Right lobe of liver (tissue), 6 donors: ENCODE measurements around the gene LMTK2. TPM values are rescaled to one million over a fixed set of nuclear protein-coding genes. Genes with fewer than 3 reads are reported as not detected.
A peak's percentile ranks its signal among the peaks of the same experiment; 100 is the strongest.

Experiments
- ATAC-seq, 4 donors: fragments of 200-7000 bp; cut with Tn5 transposase; one replicate each; pipeline ENCODE4 v1.9.1; 2020; ENCODE audit warnings: mild to moderate bottlenecking in 4 of 4, moderate library complexity in 4 of 4
- DNase-seq, 3 donors: peaks; one replicate each; pipeline ENCODE4 v3.0.0-alpha.2; 2020
- H3K27ac ChIP-seq, 3 donors: fragments of 200-600 bp; one replicate each; pipeline ENCODE4 v1.8.0; 2022
- H3K27me3 ChIP-seq, 2 donors: fragments of 200-600 bp; one replicate each; pipeline ENCODE4 v1.8.0; 2022
- H3K36me3 ChIP-seq, 4 donors: fragments of 200-600 bp; sonication (generic) in 1 of 4; one replicate each; pipeline versions ENCODE4 v1.5.1 to v1.8.0; 2017 to 2022; ENCODE audit warnings: control low read depth in 1 of 4
- H3K4me1 ChIP-seq, 4 donors: fragments of 200-600 bp; sonication (generic) in 1 of 4; one replicate each; pipeline versions ENCODE4 v1.5.1 to v1.8.0; 2017 to 2022; ENCODE audit warnings: control low read depth in 1 of 4
- H3K4me3 ChIP-seq, 3 donors: fragments of 200-600 bp; one replicate each; pipeline ENCODE4 v1.8.0; 2022
- H3K9me3 ChIP-seq, 4 donors: fragments of 200-600 bp; sonication (generic) in 1 of 4; one replicate each; pipeline versions ENCODE4 v1.5.1 to v1.8.0; 2017 to 2022; ENCODE audit warnings: control low read depth in 1 of 4
- POLR2A ChIP-seq: fragments of 450-650 bp; IDR thresholded peaks from one replicate; pipeline ENCODE4 v1.6.1; 2017; ENCODE audit warnings: antibody characterized with exemption, mild to moderate bottlenecking
- WGBS: methylation state at CpG from one replicate; pipeline ENCODE4 v1.1.6; 2018; ENCODE audit warnings: low coverage, low lambda C conversion rate; ENCODE audit not compliant: insufficient coverage; ENCODE audit errors: missing lambda C conversion rate; 5-methylcytosine and 5-hydroxymethylcytosine counted together
- intact Hi-C, 2 donors: fragments of 100-400 bp; cut with DNase I; formaldehyde crosslinking; loops; one replicate each; pipeline versions ENCODE4 v1.11.2 to v1.14.1; 2022
- total RNA-seq, 6 experiments: library from RNA; depleted of rRNA in 2 of 6; stranded (reverse); fragments of >200 nt in 2 of 6; fragmentation: NEBNext Ultra II Directional in 3 of 6; extraction: Animal tissue kit (Norgen Biotek cat#: 25700) in 3 of 6; gene quantifications; one replicate each; pipeline versions ENCODE4 v1.1.0 to v1.2.4, GENCODE V29; 2016 to 2023
- TF ChIP-seq, protein P1 (sequence below), 4 donors: fragments of 200-600 bp in 3 of 4; fragments of 450-650 bp in 1 of 4; IDR thresholded peaks; one replicate each; pipeline versions ENCODE4 v1.5.1 to v1.8.0; 2016 to 2022; ENCODE audit warnings: antibody characterized with exemption in 4 of 4, mild to moderate bottlenecking in 2 of 4
- donor health status: DM: no; HTN: yes; CAD: no.
- donor health status: DM: no; HTN: no; CAD: no.
- donor health status: DM: no; HTN: no; CAD: no.
- donor health status: DM: no; HTN: yes; CAD: no.
- donor health status: DM: no; HTN: yes; CAD: no.

The LMTK2 gene
- total RNA-seq, 6 experiments from 2014 or later = 9.4 to 16.7 (median 13.9) TPM

DNA sequence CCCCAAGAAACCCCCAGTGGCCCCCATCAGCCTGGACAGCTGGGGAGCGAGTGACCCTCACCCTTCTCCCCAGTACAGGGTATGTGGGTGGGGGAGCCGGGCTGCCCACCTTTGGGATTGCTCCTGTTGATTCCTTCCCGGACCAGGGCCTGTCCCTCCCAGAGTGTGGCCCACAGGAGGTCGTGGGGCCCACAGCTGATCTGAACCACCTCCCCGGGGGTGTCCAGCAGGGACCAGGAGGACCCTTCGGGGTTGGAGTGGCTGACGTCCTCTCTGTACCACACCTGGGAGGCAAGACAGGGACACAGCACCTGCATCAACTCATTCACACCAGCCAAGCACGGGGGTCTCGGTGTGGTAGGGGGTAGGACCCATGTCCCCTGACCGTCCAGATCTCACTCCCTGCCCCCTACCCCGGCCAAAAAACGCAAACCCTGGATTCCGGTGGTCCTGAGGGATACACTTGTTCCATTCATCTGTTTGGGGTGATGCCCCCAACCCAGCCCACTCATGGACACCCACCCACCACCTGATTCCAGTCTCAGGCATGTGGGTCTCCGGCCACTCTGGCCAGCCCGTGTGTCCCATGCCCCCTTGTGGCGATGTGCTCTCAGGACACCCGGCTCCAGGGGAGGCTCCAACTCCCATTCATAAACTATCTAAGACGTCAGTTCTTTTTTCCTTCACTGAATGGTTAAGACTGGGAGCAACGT lies 134.5 kb downstream of the LMTK2 start:
- Histone ChIP-seq H3K4me3 (no peak overlapping the region), H3K27ac (no peak overlapping the region), H3K36me3 (peaks cover 0 to 10% (median 0%) of the 10 kb centered on the region in 4 donors), H3K9me3 (no peaks in the 10 kb centered on the region), H3K4me1 (no peaks in the 10 kb centered on the region), H3K27me3 (no peaks in the 10 kb centered on the region)
- ATAC-seq (peak; percentile 64 to 81 (median 79)), DNase-seq (peak in 2 of 3 donors; percentile 50 to 52)
- 10% methylated on average over 5 of the region's 19 CpGs for WGBS
- intact Hi-C loops = no loop called here
- TF ChIP-seq POLR2A = no peak
- TF ChIP-seq, protein P1, sequence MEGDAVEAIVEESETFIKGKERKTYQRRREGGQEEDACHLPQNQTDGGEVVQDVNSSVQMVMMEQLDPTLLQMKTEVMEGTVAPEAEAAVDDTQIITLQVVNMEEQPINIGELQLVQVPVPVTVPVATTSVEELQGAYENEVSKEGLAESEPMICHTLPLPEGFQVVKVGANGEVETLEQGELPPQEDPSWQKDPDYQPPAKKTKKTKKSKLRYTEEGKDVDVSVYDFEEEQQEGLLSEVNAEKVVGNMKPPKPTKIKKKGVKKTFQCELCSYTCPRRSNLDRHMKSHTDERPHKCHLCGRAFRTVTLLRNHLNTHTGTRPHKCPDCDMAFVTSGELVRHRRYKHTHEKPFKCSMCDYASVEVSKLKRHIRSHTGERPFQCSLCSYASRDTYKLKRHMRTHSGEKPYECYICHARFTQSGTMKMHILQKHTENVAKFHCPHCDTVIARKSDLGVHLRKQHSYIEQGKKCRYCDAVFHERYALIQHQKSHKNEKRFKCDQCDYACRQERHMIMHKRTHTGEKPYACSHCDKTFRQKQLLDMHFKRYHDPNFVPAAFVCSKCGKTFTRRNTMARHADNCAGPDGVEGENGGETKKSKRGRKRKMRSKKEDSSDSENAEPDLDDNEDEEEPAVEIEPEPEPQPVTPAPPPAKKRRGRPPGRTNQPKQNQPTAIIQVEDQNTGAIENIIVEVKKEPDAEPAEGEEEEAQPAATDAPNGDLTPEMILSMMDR (IDR thresholded peaks at IDR 0.05) = peak; percentile 55 to 76 (median 72)

DNA sequence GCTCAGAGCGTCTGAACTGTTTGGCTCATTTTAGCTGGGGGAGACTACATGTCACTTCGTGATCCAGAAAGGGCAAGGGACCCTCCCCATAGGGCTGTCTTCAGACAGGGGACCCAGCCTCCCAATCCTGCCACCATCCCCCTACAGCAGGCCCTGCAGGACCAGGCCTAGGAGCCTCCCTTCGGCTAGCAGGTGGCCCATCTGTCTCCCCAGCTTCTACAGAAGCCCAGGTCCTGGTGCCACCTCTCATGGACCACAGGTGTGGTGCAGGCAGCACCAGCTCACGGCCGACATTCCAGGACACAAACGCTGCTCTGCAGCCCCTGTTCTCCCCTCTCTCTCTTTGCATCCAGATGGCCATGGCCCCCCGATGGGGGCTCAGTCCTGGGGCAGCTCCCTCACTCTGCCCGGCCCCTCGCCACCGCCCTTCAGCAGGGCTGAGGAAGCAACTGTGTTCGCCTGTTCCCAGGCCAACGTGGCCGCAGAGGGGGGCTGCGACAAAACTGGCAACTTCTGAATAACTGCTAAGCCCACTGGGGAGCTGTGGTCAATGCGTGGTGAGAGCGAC lies 135.1 kb downstream of the LMTK2 start:
- H3K27me3 ChIP-seq = no peaks in the 10 kb centered on the region
- intact Hi-C loops = no loop called here
- H3K27ac ChIP-seq = no peak overlapping the region
- H3K9me3 ChIP-seq = no peaks in the 10 kb centered on the region
- H3K36me3 ChIP-seq = peaks cover 0 to 10% (median 0%) of the 10 kb centered on the region in 4 donors
- 67% methylated on average over 3 of the region's 16 CpGs for WGBS
- ATAC-seq (peak in 1 of 4 donors; percentile 16), DNase-seq (no peak)
- no peaks in the 10 kb centered on the region for H3K4me1 ChIP-seq
- no peak overlapping the region for H3K4me3 ChIP-seq
- TF ChIP-seq POLR2A = no peak
- TF ChIP-seq, protein P1 (IDR thresholded peaks at IDR 0.05) = no peak

DNA sequence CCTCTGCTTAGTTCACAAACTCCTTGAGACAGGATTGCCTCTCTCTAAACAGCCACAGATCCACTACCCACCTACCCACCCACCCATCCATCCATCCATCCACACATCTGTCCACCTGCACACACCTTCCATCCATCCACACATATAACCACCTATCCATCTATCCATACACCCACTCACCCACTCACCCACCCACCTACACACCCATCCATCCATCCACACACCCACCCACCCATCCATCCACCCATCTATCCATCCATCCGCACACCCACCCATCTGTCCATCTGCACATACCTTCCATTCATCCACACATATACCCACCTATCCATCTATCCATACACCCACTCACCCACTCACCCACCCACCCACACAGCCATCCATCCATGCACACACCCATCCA lies 135.7 kb downstream of the LMTK2 start:
- no peak for DNase-seq
- Histone ChIP-seq H3K9me3 (no peaks in the 10 kb centered on the region), H3K27me3 (no peaks in the 10 kb centered on the region), H3K36me3 (peaks cover 0 to 10% (median 0%) of the 10 kb centered on the region in 4 donors), H3K4me3 (no peak overlapping the region), H3K4me1 (no peaks in the 10 kb centered on the region), H3K27ac (no peak overlapping the region)
- no peak for TF ChIP-seq POLR2A
- TF ChIP-seq, protein P1 (IDR thresholded peaks at IDR 0.05) = no peak
- intact Hi-C loops = no loop called here
- no peak for ATAC-seq
- 100% methylated on average over 1 of the region's 1 CpG for WGBS

DNA sequence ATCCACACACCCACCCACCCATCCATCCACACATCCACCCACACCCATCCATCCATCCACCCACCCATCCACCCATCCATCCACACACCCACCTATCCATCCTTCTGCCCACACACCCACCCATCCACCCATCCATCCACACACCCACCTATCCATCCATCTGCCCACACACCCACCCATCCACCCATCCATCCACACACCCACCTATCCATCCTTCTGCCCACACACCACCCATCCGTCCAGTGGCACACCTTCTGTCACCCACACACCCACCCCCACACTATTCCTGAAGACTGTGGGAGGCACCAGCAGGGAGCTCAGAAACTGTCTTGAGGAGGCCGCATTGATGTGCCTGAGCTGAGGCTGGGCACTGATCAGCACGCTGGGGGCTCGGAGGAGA lies 136.3 kb downstream of the LMTK2 start:
- Histone ChIP-seq H3K4me3 (no peak overlapping the region), H3K9me3 (no peaks in the 10 kb centered on the region), H3K4me1 (no peaks in the 10 kb centered on the region), H3K27ac (no peak overlapping the region), H3K36me3 (peaks cover 0 to 10% (median 0%) of the 10 kb centered on the region in 4 donors), H3K27me3 (no peaks in the 10 kb centered on the region)
- intact Hi-C loops = no loop called here
- DNase-seq = no peak
- WGBS = 71% methylated on average over 1 of the region's 4 CpGs
- no peak for ATAC-seq
- TF ChIP-seq, protein P1 (IDR thresholded peaks at IDR 0.05) = no peak
- TF ChIP-seq POLR2A = no peak
